MCF 10A (cell line): Measurements from ENCODE around the gene LRMDA. TPM values are rescaled to one million over a fixed set of nuclear protein-coding genes. Genes with fewer than 3 reads are reported as not detected.

Experiments
- BruUV-seq: library from RNA; stranded (reverse); fragments of 400-500 nt; replicated peaks from 2 replicates; lab custom pipeline; 2021; lab: Mats Ljungman, UMichigan
- CTCF ChIA-PET: fragments of 300-600 bp; sonication (Branson Sonifier 250); formaldehyde crosslinking; extraction: SDS; loops from one replicate; lab custom pipeline; 2021; ENCODE audit warnings: antibody characterized with exemption, inconsistent platforms; lab: Yijun Ruan, JAX
- POLR2A ChIA-PET: fragments of 300-600, 350-650 bp; sonication (Branson Sonifier 250); formaldehyde crosslinking; extraction: SDS; loops from one replicate; lab custom pipeline; 2020; ENCODE audit warnings: antibody characterized with exemption, inconsistent platforms; lab: Yijun Ruan, JAX
- DNase-seq: peaks from one replicate; pipeline ENCODE4 v3.0.0-alpha.2; 2018; ENCODE audit not compliant: unreplicated experiment
- H3K27ac Mint-ChIP-seq: one replicate; pipeline ENCODE4 v1.8.0; 2022; ENCODE audit warnings: mild to moderate bottlenecking, low read depth, mixed read lengths; ENCODE audit not compliant: unreplicated experiment
- H3K27me3 Mint-ChIP-seq: one replicate; pipeline ENCODE4 v1.8.0; 2022; ENCODE audit warnings: mixed read lengths; ENCODE audit not compliant: insufficient read depth, unreplicated experiment
- H3K36me3 Mint-ChIP-seq: one replicate; pipeline ENCODE4 v1.8.0; 2022; ENCODE audit warnings: mild to moderate bottlenecking, moderate library complexity, mixed read lengths; ENCODE audit not compliant: insufficient read depth, unreplicated experiment
- H3K4me1 Mint-ChIP-seq: one replicate; pipeline ENCODE4 v1.8.0; 2022; ENCODE audit warnings: mixed read lengths; ENCODE audit not compliant: insufficient read depth, unreplicated experiment
- H3K4me3 Mint-ChIP-seq: one replicate; pipeline ENCODE4 v1.8.0; 2022; ENCODE audit warnings: mild to moderate bottlenecking, moderate library complexity, mixed read lengths; ENCODE audit not compliant: unreplicated experiment
- H3K9me3 Mint-ChIP-seq: one replicate; pipeline ENCODE4 v1.8.0; 2022; ENCODE audit warnings: mixed read lengths; ENCODE audit not compliant: unreplicated experiment
- intact Hi-C: fragments of 100-400 bp; cut with micrococcal nuclease; formaldehyde crosslinking; loops from 2 replicates; pipeline ENCODE4 v1.14.1; 2022
- total RNA-seq: library from RNA; stranded (reverse); gene quantifications from 2 replicates; pipeline ENCODE4 v1.2.3, GENCODE V29; 2022
- TF ChIP-seq, protein P1 (sequence below): fragments of 200-600 bp; IDR thresholded peaks from one replicate; pipeline ENCODE4 v1.8.0; 2022; ENCODE audit warnings: antibody characterized with exemption, mild to moderate bottlenecking; ENCODE audit not compliant: unreplicated experiment

The LRMDA gene
- total RNA-seq, 1 experiment from 2014 or later, result not detected

DNA sequence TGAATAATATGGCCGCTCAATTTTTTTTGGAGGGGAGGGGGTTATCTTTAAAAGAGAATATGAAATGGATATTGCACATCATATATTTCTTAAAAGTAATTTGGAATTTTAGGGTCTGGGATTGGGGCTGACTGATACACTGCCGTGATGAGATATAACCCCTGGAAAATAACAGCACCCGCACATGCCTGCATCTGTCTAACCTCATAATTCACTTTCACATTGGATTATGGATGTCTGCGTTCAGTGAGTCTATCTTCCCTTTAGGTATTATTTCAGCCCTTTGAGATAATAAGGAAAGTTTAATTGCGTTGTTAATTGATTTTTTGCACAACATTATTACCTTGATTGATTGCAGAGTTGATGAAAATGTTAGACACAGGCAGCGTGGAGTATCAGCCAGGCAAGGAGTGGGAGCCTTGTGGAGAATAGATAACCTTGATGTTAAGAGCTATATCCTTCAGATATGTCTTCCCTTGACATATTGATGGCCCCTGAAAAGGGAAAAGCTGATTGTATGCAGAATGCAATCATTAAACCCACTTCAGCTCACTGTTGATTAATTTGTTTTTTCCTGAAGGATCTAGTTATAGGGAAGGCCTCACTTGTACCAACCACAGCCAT, 1111.0 kb downstream of the LRMDA start:
- H3K4me3 Mint-ChIP-seq, result no peak overlapping the region
- H3K36me3 Mint-ChIP-seq, result no peaks in the 10 kb centered on the region
- CTCF ChIA-PET, result interaction anchor here (0.5 to 1.5 kb wide), 2 partner anchors 442 to 499 kb away, joined by 4 to 6 read pairs; no protein-coding TSS in a partner anchor
- no peaks in the 10 kb centered on the region for H3K9me3 Mint-ChIP-seq
- intact Hi-C loops, result no loop called here
- H3K4me1 Mint-ChIP-seq, result no peaks in the 10 kb centered on the region
- no peak overlapping the region for H3K27ac Mint-ChIP-seq
- no peak for DNase-seq
- POLR2A ChIA-PET, result no interaction called here
- BruUV-seq, result no TSS peak
- H3K27me3 Mint-ChIP-seq, result no peaks in the 10 kb centered on the region
- TF ChIP-seq, protein P1, sequence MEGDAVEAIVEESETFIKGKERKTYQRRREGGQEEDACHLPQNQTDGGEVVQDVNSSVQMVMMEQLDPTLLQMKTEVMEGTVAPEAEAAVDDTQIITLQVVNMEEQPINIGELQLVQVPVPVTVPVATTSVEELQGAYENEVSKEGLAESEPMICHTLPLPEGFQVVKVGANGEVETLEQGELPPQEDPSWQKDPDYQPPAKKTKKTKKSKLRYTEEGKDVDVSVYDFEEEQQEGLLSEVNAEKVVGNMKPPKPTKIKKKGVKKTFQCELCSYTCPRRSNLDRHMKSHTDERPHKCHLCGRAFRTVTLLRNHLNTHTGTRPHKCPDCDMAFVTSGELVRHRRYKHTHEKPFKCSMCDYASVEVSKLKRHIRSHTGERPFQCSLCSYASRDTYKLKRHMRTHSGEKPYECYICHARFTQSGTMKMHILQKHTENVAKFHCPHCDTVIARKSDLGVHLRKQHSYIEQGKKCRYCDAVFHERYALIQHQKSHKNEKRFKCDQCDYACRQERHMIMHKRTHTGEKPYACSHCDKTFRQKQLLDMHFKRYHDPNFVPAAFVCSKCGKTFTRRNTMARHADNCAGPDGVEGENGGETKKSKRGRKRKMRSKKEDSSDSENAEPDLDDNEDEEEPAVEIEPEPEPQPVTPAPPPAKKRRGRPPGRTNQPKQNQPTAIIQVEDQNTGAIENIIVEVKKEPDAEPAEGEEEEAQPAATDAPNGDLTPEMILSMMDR, result no peak

DNA sequence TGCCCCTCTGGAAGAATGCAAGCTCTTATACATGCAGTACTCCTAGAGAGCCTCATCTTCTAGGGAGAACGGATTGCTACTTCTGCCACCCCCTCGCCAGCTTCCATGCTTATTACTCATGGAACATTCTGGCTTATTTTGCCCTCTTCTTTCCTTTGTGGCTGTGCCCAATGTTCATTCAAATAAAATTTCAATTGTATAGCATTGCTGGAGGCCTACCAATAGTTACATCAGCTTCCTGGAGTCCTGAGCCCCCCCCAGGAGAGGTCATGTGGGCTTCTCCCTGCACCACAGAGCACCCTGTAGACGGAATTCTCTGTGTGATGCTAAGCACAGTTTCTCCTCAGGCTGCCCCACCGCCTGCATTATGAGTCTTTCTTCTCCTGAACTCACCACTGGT, 1112.2 kb downstream of the LRMDA start:
- ChIA-PET POLR2A (interaction anchor here (0.7 kb wide), 1 partner anchor 115 kb away, joined by 4 read pairs; no protein-coding TSS in a partner anchor), CTCF (no interaction called here)
- Mint-ChIP-seq H3K9me3 (no peaks in the 10 kb centered on the region), H3K36me3 (no peaks in the 10 kb centered on the region), H3K4me3 (no peak overlapping the region), H3K4me1 (no peaks in the 10 kb centered on the region), H3K27ac (no peak overlapping the region), H3K27me3 (no peaks in the 10 kb centered on the region)
- no TSS peak for BruUV-seq
- DNase-seq, result peak; percentile 1
- TF ChIP-seq, protein P1, result no peak
- intact Hi-C loops, result no loop called here

DNA sequence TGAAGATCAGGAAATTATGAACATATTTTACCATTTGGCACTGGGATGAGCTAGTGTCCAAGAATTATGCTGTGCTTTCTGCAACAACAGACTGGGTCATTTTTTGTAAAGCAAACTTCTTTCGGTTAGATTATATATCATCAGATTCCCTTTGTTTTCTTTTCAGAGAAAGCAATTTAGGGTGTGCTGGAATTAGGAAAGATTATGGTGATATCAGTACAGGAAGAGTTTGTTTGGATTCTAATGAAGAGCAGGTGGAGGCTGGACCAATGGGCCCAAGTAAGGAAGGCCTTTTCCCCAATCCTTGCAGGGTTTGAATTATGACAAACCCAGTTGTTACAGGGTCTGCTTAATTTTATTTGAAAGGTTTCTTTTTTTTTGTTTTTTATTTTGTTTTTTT, 1113.4 kb downstream of the LRMDA start:
- intact Hi-C loops, result loop anchor here (5.0 kb wide), 2 partner anchors 232 to 568 kb away; no protein-coding TSS in a partner anchor

DNA sequence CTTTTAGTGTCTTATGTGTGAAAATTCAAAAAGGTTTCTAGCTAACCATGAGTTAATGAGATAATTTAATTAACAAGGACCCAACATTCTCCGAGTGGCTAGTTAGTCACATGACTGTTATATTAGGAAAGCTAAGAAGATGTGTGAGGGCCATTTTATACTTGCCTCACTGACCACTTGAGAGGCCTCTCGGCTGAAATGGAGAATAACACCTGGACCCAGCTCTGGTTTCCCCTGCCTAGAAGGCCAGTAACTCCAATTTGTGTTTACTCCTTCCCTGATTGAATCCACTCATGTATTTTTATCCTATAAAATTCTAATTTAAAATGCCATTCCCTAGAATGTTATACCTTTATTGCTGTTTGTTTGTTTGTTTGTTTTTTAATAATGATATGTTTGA, 1115.0 kb downstream of the LRMDA start:
- H3K4me1 Mint-ChIP-seq, result no peaks in the 10 kb centered on the region
- intact Hi-C loops, result loop anchor here (5.0 kb wide), 2 partner anchors 234 to 566 kb away; no protein-coding TSS in a partner anchor
- ChIA-PET POLR2A (interaction anchor here (0.6 kb wide), 1 partner anchor 549 kb away, joined by 3 read pairs; no protein-coding TSS in a partner anchor), CTCF (interaction anchor here (0.5 to 1.6 kb wide), 16 partner anchors 13 to 1155 kb away, joined by 3 to 7 read pairs (median 4); no protein-coding TSS in a partner anchor)
- BruUV-seq, result no TSS peak
- no peak overlapping the region for H3K27ac Mint-ChIP-seq
- no peak overlapping the region for H3K4me3 Mint-ChIP-seq
- no peak for DNase-seq
- H3K9me3 Mint-ChIP-seq, result no peaks in the 10 kb centered on the region
- TF ChIP-seq, protein P1, result no peak
- no peaks in the 10 kb centered on the region for H3K36me3 Mint-ChIP-seq
- H3K27me3 Mint-ChIP-seq, result no peaks in the 10 kb centered on the region

More for the DNA sequence above, 1113.4 kb downstream of the LRMDA start:
- no peak for DNase-seq
- TF ChIP-seq, protein P1, result no peak
- H3K4me1 Mint-ChIP-seq, result no peaks in the 10 kb centered on the region
- BruUV-seq, result no TSS peak
- no peaks in the 10 kb centered on the region for H3K36me3 Mint-ChIP-seq
- no peaks in the 10 kb centered on the region for H3K9me3 Mint-ChIP-seq
- no peak overlapping the region for H3K27ac Mint-ChIP-seq
- no peaks in the 10 kb centered on the region for H3K27me3 Mint-ChIP-seq
- ChIA-PET CTCF (interaction anchor here (0.6 to 1.6 kb wide), 5 partner anchors 43 to 1194 kb away, joined by 3 to 7 read pairs (median 3); no protein-coding TSS in a partner anchor), POLR2A (no interaction called here)
- no peak overlapping the region for H3K4me3 Mint-ChIP-seq
